ENCODE results near the gene PWWP2B.

The PWWP2B gene

DNA sequence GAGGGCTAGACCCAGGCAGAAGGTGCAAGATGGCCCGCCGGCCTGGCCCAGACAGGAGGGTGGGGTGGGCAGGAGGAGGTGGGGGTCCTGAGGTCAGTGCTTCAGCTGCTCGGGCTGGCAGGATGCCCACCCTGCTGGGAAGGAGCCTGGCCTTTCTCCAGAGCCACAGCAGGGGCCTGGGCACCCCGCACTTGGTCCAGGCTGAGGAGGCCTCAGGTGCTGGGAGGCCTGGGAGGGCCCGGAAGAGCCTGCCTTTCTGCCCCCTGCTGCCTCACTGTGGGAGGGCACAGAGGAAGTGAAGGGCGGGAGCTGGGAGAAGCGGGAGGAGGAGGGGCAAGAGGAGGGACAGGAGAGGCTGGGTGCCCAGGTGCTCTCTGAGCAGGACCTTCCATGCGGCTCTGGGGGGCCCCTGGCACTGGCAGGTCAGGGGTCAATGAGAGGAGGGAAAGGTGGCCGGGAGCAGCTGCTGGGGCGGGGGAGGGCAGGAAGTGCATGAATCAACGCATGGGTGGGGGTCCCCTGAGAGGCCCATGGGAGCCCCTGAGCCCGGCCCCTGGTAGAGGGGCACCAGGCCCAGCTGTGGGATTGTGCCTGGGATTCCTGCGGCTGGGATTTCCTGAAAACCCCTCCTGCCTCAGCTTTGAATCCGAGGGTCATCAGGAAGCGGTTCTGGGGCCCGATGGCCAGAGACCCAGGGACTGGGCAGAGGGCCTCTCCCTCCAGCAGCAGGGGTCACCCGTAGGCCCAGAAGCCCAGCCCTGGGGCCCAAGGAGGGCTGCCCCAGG is 49.9 kb downstream of the PWWP2B start:
- DNase-seq (ENCODE audit: low read depth in 2 of 2) = peak; percentile 42 to 43

DNA sequence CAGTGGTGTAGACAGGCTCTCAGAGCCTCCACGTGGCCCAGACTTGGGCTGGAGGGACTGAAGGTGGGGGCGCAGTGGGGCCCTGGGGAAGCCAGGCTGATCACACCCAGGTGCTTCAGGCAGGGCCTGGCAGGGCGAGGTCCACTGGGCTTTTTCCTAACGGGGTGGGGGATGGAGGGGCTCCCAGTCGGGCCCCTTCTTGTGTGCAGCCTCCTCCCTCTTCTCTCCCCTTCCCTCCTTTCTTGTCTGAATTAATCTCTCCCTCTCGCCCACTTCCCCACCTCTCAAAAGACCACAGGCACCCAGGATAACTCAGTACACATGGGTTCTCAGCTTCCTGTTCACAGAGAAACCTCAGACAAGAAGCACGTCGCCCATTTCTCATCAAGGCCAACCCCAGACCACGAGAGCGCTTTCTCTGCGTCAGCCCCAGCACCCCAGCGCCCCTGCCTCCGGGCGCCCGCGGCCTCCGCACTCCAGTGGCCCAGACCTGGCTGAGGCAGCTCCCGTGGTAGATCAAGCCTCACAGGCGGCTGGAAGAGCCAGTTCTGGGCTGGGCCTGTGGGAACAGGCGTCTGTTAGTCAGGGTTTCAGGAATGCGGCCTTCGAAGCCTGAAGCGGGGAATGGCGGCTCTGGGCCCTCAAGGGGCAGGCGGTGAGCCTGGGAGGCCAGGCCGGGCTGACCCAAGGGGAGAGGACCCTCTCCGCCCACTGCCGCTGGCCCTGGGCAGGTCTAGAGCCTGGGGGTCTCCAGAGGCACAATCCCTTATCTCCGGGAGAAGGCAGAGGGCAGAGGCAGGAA is 50.6 kb downstream of the PWWP2B start:
- peak; percentile 58 to 61 for DNase-seq (ENCODE audit: low read depth in 2 of 2)

DNA sequence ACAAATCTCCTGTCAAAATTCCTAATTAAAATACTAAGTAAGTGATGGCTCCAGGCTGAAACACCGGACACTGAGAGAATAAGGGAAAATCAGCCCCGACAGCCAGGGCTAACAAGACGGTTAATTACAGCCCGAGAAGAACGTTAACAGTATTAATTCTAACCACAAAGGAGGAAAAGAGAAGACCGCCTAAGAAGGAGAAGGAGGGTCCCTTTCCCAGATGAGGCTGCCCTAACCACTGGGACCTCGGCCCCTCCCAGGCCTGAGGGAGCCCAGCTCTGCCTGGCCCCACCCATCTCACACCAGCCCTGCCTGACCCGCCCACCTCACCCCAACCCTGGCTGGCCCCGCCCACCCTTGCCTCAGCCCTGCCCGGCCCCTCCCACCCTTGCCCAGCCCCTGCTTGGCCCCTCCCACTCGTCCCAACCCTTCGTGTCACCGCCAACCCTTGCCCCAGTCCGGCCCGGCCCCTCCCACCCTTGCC is 51.3 kb downstream of the PWWP2B start:
- peak in 1 of 2 donors; percentile 24 for DNase-seq (ENCODE audit: low read depth in 2 of 2)

DNA sequence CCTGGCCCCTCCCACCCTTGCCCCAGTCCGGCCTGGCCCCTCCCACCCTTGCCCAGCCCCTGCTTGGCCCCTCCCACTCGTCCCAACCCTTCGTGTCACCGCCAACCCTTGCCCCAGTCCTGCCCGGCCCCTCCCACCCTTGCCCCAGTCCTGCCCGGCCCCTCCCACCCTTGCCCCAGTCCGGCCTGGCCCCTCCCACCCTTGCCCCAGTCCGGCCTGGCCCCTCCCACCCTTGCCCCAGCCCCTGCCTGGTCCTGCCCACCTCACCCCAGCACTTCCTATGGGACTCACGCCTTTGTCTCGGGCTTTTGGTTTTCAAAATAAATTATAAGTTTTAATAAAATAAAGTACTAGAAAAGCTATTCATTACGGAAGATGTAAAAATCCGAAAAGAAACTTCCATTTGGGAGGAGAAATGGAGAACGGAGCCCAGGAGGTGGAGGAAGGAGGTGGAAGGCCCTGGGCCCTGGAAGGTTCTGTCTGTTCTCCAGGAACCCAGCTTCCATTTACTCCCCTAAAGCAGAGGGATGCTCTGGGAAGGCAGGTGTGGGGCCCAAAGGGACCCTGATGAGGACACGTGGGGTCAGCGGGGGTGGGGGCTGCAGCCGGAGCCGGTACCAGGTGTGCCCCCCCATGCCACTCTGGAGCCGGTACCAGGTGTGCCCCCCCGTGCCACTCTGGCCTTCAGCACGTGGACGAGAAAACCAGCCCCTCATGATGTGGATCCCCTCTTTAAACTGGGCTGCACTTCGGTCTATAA is 52.2 kb downstream of the PWWP2B start:
- DNase-seq (ENCODE audit: low read depth in 2 of 2) = no peak

DNA sequence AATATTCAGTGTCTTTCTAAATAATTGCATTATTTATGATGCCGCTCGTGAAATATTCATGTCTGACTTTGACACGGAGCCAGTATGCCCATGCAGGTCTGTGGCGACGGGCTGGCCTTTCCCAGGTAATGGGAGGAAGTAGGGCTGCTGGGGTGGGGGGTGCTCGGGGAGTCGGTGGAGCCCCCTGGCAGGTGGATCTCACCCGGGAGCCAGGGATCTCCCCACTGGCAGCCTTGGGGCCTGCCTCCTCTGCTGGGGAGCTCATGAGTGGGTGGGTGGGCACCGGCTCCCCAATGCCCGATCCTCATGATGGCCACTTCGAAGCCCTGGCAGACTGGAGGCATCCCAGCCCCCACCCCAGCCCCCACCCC is 52.8 kb downstream of the PWWP2B start:
- DNase-seq (ENCODE audit: low read depth in 2 of 2) = no peak

DNA sequence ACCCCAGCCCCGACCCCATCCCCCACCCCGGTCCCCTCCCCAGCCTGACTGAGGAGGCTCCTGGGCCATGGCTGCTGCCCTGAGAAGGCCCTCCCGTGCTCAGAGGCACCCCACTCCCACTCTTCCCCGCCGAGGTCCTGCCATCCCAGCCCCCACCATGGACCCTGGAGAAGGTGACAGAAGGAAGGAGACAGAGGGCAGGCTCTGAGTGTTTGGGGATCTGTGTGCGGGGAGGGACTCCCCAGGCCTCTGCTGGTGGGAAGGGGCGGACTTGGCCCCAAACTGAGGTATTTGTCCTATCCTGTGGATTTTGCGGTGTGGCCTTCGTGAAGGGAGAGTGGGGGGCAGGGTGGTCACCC is 53.4 kb downstream of the PWWP2B start:
- DNase-seq (ENCODE audit: low read depth in 2 of 2) = no peak

DNA sequence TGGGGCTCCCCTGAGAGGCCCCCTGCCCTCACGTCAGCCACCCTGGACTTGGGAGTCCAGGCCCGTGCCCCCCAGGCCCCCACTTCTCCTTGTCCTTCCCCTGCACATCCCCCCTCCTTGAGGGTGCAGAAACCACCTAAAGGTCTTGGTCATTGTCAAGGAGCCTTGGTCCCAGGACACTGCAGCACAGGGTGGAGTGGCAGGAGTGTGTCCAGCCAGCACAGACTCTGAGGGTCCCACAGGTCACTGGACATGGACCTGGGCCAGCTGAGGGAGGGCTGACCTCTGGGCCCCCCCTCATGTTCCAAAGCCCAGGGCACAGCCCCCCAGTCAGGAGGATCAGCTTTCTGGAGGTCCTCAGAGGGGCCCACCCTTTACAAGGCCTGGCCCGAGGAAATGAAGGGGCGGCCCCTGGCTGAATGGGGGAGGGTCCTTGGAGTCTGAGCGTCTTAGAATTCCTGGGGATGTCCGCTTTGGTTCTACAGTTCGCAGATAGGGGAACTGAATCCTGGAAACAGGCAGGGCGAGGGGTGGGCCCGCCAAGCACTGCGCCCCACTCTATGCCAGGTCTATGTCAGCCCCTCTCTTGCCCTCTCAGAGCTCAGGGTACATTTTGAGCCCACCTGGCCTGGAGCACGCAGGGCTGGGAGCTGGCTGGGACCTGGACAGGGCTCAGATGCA is 54.0 kb downstream of the PWWP2B start:
- no peak for DNase-seq (ENCODE audit: low read depth in 2 of 2)

DNA sequence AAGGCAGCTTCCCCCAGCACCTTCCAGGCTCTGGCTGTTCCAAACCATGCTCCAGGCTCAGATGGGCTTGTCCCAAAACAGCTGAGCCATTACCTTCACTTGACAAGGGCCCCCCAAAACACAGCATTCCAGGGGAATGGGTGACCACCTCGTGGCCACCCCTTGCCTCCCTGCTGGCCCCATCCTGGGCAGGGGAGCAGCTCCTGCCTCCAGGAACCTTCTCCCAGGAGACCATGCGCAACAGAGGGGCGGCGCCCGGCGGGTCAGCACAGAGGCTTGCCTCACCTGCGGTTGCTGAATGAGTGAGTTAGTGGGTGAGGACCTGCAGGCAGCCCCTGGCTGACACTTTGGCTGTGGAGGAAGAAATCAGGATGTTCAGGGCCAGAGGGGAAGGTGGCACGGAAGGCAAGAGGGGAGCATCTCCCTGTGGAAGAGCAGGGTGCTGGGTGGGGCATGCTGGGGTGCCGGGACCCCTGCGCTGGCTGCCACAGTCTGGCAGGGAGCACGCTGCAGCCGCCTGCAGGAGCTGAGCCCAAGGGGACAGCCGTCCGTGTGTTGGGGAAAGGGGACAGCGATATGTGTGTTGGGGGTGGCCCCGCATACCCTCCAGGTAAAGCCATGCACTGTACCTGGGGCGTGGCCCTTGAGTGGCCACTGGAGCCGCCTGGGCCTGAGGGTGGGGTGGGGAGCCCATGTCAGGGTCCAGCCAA is 54.7 kb downstream of the PWWP2B start:
- DNase-seq (ENCODE audit: low read depth in 2 of 2) = no peak

DNA sequence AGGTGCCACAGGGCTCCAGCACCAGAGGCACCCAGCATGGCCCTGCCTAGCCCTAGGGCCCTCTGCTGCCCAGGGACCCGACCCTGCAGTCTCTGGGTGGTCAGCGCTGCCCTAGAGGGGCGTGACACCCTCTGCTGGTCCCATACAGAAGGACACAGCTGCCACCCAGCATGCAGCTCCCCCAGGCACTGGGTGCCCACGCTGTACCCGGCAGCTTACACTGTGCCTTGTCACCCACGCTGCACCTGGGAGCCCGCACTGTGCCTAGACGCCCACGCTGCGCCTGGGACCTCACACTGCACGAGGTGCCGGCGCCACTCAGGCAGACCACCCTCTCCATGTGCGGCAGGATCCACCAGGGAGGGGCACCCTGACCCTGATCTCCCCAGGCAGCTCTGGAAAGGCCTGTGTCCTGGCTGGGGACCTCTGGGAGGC is 55.2 kb downstream of the PWWP2B start:
- DNase-seq (ENCODE audit: low read depth in 2 of 2) = peak; percentile 26 to 36

DNA sequence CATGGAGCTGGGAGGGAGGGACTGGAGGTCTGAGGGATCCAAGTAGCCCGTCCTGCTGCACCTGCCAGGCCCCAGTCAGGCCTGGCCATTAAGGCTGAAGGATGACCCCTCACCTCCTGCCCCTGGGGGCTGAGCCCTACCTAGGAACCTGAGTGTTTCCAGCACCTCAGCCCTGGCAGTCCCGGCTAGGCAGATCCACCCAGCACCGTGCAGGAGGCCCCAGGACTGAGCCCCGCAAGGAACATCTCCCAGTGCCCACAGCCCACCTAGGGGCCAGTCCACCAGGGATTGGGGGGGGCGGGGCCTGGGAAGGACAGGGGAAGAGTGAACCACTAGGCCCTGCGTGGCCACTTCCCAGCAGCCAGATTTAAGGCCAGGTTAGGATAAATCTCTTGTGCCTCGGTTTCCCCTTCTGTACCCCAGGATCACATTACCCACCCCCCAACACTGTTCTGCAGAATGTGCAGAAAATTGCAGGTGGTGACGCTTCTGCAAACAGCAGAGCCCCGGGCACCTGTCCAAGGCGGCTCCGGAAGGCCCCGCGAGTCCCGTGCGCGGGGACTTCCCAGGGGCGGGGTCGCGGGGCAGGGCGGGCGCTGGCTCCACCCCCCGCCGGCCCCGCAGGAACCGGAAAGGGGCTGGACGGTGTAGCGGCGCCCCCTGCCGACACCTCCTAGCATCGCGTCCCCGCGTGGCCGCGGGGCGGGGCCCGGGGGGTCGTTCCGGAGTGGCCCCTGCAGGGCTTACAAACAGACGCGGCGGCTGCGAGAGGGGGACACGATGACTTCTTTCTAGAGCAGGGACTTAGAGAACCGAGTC is 55.9 kb downstream of the PWWP2B start:
- peak; percentile 70 to 78 for DNase-seq (ENCODE audit: low read depth in 2 of 2)

DNA sequence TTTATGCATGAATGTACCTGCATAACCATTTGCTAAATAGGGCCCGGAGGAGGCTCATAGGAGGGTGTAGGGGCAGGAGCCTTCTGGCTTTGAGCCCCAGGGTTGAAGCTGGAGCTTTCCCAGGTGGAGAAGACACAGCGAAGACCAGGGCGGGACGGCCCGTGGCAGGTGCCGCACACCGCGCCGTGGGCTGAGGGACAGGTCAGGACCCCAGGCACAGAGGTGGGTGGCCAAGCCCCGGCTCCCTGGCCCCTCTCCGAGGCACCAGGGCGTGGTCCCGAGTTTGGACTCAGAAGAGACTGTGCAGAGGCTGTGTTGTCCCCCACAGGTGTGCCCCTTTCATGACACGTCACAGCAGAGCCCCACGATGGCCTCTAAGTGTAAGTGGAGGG is 56.5 kb downstream of the PWWP2B start:
- DNase-seq (ENCODE audit: low read depth in 2 of 2) = no peak

DNA sequence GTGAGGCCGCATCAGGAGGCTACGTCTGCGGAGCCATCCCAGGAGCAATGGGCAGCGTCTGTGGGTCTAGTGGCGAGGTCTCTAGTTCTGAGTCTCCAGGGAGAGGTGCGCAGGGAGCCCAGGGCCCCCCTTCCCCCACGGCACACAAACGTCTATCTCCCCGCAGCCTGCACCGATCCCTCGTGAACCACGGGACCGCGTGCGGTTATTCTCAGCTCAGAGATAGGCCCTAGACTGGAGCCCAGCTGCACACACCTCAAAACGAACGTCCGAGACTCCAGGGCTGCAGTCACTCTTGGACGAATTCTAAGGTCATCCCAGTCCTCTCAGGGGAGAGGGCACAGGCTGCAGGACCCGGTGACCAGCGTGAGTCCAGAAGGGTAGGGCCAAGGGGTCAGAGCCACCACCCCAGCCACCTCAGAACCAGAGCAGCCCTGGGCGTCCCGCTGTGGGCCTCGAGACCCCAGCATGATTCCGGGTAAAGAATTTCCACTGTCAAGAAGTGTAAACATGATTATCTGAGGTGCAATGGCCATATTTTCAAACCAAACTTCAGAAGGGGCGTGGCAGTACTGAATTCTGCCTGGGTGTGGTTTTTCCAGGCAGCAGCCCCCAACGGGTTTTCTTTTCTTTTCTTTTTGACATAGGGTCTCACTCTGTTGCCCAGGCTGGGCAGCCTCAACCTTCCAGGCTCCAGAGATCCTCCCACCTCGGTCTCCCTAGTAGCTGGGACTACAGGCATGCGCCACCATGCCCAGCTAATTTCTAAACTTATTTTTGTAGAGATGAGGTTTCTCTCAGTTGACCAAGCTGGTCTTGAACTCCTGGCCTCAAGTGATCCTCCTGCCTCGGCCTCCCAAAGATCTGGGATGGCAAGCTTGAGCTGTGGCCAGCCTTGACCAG is 57.5 kb downstream of the PWWP2B start:
- no peak for DNase-seq (ENCODE audit: low read depth in 2 of 2)

DNA sequence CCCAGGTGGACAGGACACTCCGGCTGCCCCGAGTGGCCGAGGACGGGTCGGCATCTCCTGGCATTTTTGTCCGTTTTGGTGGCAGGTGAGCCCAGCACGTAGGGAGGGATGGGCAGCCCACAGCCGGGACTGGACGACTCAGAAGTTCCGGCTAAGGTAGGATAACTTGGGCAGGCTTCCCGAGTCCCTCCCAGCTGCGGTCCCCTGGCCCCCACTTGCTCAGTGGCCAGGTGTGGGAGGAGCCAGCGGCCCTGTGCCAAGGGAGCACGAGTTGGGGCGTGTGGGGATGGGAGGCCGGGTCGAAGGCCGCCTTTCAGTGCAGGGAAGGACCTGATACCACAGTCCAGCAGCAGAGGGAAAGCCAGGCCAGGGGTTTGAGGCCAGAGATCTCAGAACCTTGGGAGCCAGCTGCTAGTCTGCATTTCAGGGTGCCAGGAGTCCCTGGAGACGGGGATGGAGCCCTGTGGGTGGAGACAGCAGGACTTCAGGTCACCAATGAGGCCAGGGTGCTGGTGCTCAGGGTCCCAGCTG is 58.5 kb downstream of the PWWP2B start:
- DNase-seq (ENCODE audit: low read depth in 2 of 2) = no peak

DNA sequence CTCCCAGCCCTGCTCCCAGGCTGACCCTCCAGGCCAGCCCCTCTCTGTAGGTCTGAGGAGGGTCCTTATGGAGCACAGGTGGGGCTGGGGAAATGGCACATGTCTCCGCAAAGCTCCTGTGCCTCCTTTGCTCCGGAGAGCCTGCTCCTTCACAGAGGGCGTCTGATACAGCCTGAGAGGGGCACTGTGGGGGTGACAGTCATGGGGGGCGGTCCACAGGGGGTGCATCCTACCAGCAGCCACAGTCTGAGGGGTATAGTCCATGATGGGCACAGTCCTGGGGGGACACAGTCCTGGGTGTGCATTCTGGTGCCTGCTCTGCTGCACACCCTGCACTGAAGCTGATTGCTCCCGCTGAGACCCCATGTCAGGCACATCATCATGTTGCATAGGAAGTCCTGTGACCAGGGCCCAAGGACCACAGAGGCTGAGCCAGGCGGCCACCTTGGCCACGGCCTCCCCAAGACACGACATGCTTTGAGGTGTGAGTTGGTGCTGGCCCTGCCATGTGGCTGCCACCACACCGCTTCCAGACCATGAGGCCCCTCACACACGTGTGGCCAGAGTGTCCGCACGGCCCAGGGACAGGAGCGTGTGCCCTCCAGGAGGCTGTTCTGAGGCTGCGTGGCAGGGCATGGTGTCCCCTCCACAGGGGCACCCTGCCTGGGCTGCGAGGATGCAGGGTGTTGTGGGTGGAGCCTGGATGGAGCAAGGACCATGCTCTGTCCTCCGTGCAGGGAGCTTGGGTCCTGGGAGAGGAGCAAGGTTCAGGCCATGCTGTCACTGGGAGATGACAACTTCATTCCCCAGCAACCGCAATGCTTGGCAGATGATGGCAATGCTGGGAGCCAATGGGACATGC is 59.2 kb downstream of the PWWP2B start:
- DNase-seq (ENCODE audit: low read depth in 2 of 2) = no peak

DNA sequence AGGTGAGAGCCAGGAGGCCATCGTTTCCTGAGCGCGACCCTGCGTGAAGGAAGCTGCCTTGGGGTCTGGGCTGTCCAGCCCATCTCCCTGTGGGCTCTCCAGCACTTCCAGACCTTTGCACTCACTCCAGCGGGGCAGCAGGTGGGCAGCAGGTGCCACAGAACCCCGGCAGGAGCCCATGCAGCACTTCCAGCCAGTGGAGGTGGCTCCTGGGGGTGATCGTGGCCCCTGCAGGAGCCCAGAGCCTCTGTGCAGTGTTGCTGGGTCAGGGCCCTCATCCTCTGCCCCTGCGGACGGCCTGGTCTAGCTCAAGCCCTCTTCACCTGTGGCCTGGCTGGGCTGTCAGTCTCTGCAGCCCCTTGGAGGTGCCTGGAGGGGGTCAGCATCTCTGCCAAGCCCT is 59.9 kb downstream of the PWWP2B start:
- no peak for DNase-seq (ENCODE audit: low read depth in 2 of 2)

DNA sequence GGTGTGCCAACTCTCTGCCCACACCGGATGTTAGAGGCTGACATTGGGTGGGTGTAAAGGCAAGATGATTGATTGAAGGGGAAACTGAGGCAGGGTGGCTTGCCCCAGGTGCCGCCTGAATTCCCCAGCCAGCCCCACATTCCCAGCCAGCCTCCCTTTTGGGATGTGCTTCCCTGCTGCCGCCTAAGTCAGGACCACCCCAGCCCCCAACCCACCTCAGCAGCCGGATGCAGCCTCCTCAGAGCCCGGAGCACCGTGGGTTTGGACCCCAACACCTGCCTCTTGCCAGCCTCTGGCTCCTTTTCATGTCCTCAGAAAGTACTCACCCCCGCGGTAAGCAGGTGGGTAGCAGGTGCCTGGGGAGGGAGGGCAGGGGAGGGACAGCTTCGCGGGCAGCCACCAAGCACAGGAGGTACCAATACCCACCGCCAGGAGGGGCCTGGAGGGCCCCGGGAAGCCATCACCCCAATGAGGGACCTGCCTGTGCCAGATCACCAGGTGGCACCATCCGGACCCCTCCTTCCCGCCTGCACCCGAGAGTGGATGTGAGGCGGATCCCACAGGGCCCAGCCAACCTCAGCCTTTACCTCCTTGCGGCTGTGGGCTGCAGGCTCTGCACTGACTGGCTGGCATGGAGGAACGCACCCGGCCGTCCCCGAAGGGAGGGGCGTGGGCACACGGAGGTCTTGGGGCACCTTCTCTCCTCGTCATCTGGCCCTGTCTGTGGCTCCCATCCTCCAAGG is 60.5 kb downstream of the PWWP2B start:
- no peak for DNase-seq (ENCODE audit: low read depth in 2 of 2)

DNA sequence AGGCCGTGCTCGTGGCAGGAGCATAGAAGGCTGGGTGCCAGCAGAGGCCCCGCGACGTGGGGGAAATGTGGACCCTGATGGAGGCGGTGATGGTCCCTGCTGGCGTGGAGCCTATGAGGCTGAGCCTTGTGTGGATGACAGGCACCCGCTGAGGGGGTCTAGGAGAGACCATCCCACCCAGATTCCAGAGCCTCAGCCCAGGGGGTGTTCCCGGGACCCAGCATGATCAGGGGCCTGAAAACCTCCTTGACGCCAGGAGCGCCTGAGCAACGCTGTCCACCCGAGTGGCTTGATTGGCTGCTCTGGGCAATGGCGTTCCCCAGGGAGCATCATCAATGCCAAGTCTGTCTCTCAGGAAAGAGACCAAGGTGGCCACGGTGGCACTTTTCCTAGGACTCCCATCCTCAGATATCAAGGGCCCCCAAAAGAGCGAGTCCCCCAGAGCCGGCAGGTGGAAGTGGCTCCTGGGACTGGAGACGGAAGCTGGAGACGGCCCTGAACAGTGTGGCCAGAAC is 61.1 kb downstream of the PWWP2B start:
- no peak for DNase-seq (ENCODE audit: low read depth in 2 of 2)

Data from stimulated activated CD8-positive, alpha-beta memory T cell treated with anti-CD3 and anti-CD28 coated beads, Interleukin-15, amount 100 ng/mL, for 4 hours (primary cell).